GM12874 (cell line): ENCODE measurements around the gene QKI.

ENCODE experiments used
- TF ChIP-seq, protein P1 (sequence below): IDR thresholded peaks from 2 replicates; pipeline ENCODE4 v1.5.1; 2011; ENCODE audit warnings: low read depth, mild to moderate bottlenecking, control low read depth, low read length, moderate library complexity; ENCODE audit not compliant: insufficient read depth

QKI gene

DNA sequence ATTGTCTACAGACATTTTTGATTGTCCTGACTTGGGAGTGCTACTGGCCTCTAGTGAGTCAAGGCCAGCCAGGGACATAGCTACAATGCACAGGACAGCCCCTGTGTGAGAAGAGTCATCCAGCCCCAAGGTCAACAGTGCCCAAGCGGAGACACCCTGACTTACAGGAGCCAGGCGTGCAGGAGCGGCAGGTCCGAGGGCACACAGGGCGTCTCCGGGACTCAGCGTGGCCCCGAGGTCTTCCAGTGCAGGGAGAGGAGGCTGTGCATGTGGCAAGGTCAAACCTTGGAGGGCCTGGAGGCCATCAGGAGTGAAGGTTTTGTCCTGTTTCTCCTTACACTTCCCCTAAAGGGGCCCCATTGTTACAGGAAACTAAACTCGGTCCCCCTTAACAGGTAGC is 41.3 kb upstream of the QKI start:
- TF ChIP-seq, protein P1, sequence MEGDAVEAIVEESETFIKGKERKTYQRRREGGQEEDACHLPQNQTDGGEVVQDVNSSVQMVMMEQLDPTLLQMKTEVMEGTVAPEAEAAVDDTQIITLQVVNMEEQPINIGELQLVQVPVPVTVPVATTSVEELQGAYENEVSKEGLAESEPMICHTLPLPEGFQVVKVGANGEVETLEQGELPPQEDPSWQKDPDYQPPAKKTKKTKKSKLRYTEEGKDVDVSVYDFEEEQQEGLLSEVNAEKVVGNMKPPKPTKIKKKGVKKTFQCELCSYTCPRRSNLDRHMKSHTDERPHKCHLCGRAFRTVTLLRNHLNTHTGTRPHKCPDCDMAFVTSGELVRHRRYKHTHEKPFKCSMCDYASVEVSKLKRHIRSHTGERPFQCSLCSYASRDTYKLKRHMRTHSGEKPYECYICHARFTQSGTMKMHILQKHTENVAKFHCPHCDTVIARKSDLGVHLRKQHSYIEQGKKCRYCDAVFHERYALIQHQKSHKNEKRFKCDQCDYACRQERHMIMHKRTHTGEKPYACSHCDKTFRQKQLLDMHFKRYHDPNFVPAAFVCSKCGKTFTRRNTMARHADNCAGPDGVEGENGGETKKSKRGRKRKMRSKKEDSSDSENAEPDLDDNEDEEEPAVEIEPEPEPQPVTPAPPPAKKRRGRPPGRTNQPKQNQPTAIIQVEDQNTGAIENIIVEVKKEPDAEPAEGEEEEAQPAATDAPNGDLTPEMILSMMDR: no peak

DNA sequence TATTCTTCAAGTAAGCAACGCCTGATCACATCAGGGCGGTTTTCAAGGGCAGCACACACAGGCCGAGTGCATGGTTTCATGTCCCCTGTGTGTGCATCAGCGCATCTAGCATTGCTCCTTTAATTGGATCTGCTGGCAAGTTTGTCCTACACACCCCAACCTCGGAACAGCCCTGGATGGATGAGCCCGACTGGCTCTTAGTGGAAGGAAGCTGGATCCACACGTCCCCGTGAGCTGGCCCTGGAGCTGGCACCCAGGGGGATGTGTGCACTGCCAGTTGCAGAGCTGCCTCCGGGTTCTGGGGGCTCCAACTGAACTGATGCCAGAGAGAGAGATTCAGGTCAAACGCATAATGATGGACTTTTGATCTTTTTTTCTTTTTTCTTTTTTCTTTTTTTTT is 39.2 kb upstream of the QKI start:
- TF ChIP-seq, protein P1: no peak

DNA sequence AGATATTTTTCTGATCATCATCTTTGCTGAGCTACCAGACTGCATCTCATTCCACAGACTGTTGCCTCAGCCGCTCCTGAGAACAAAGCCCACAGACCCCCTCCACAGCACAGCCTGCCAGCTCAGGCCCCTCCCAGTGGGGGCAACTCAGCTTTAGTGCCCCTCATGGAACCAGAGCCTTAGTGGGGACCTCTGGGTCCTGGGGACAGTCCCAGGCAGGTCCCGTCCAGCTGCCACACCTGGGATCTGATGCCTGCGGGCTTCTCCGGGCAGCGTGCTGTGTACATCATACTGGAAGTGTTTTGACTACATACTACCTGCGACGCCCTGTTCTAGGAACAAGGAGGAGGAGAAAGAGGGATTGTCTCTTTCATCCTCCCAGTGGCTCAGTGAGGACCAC is 38.3 kb upstream of the QKI start:
- TF ChIP-seq, protein P1: no peak

DNA sequence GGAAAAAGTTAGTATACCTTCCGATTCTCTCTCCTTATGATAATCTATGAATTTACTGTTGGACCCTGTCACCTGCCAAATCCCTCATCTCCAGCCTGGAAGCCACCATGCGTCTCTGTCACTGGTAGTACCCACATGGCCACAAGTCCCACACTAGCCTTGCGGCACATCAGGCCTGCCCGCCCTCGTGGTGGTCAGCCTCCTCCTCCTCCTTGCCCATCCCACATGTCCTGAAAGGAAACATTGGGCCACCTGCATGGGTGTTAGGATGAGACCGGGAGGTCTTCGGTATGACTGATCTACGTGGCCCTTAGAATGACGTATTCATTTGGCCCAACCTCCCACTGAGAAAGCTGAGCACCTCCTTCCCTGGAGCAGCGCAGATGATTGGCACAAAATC is 37.0 kb upstream of the QKI start:
- TF ChIP-seq, protein P1: no peak

DNA sequence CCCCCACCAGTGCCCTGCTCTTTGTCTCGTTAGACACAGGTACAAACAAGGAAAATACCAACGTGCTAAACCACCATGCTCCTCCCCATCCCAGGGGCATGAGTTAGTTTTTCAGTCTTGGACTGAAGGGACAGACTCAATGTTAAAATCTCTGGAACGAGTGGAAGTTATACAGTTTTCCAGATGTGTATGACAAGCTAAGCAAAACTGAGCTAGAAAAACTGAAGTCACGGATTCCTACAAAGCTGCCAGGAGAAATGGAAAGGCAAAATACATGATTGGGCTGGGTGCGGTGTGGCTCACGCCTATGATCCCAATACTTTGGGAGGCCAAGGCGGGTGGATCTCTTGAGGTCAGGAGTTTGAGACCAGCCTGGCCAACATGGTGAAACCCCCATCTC is 34.3 kb upstream of the QKI start:
- TF ChIP-seq, protein P1: no peak

DNA sequence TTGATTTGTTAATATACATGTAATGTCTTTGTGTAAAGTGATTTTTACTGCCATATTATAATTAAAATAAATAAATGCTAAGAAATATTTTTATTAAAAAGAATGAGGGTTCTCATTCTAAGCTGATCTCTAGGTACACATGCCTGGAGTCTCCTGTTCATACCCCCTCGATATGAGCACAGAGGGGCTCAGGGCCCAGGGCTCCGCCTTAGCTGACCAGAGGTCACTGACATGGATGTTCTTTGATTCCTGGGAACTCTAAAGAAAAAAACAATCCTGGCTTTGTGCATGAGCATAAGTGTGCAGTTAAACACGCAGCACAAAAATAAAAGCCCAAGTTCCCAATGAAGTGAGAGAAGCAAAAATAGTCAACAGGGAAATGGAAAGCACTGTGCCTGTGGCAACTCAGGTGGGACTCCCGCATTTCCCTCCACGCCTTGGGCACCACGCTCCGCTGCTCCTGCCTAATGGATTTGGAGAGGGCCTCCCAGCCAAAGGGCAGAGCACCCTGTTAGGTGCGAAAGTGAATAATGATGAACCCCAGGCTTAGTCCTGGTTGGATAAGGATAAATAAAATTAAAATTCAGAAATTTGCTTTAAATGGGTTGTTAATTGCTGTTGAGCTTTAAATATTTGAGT is 33.3 kb upstream of the QKI start:
- TF ChIP-seq, protein P1: no peak

DNA sequence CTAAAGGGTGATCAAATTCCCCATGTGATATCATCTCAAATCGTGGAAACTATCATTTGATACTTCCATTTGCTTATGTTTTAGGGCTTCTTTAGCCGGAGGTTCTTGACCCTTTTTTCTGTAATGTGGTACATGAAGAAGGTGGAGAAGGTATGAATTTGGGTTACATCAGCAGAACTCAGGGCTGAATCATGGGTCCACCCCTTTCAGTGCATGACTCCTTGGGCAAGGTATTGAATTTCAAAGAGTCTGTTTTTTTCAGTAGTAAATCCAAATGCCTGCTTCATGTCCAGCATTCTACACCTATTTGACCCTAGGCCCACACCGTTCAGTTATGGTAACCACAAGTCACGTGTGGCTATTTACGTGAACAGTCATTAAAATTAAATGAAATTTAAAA is 30.6 kb upstream of the QKI start:
- TF ChIP-seq, protein P1: no peak
